ENCODE results near the gene TINAGL1.

Gene TINAGL1

GRCh38 chr1:31564606-31564989 is 11.7 kb upstream of the TINAGL1 start:
- no peak for DNase-seq
- in situ Hi-C loops (cut with MboI; ENCODE audit: low pct_unique_long_range_greater_than_20kb, low sequenced_read_pairs), result no loop called here

GRCh38 chr1:31567956-31568570 is 8.3 kb upstream of the TINAGL1 start:
- no peak for DNase-seq
- in situ Hi-C loops (cut with MboI; ENCODE audit: low pct_unique_long_range_greater_than_20kb, low sequenced_read_pairs), result no loop called here

- DNase-seq, result no peak
- in situ Hi-C loops (cut with MboI; ENCODE audit: low pct_unique_long_range_greater_than_20kb, low sequenced_read_pairs), result no loop called here
Measured at GRCh38 chr1:31568895-31569595, 7.3 kb upstream of the TINAGL1 start.

- no peak for DNase-seq
- in situ Hi-C loops (cut with MboI; ENCODE audit: low pct_unique_long_range_greater_than_20kb, low sequenced_read_pairs), result no loop called here
Measured at GRCh38 chr1:31569596-31570173, 6.6 kb upstream of the TINAGL1 start.

- in situ Hi-C loops (cut with MboI; ENCODE audit: low pct_unique_long_range_greater_than_20kb, low sequenced_read_pairs), result no loop called here
- no peak for DNase-seq
Measured at GRCh38 chr1:31570228-31570627, 6.1 kb upstream of the TINAGL1 start.

GRCh38 chr1:31570906-31571305 is 5.4 kb upstream of the TINAGL1 start:
- in situ Hi-C loops (cut with MboI; ENCODE audit: low pct_unique_long_range_greater_than_20kb, low sequenced_read_pairs), result no loop called here
- DNase-seq, result no peak

- in situ Hi-C loops (cut with MboI; ENCODE audit: low pct_unique_long_range_greater_than_20kb, low sequenced_read_pairs), result no loop called here
- DNase-seq, result peak; percentile 60
Measured at GRCh38 chr1:31571340-31572295, 4.7 kb upstream of the TINAGL1 start.

GRCh38 chr1:31572323-31573104 is 3.8 kb upstream of the TINAGL1 start:
- DNase-seq, result no peak
- in situ Hi-C loops (cut with MboI; ENCODE audit: low pct_unique_long_range_greater_than_20kb, low sequenced_read_pairs), result no loop called here

GRCh38 chr1:31573261-31573660 is 3.1 kb upstream of the TINAGL1 start:
- in situ Hi-C loops (cut with MboI; ENCODE audit: low pct_unique_long_range_greater_than_20kb, low sequenced_read_pairs), result no loop called here

GRCh38 chr1:31574749-31575368 is 1.5 kb upstream of the TINAGL1 start:
- in situ Hi-C loops (cut with MboI; ENCODE audit: low pct_unique_long_range_greater_than_20kb, low sequenced_read_pairs), result no loop called here
- DNase-seq, result no peak

More at GRCh38 chr1:31573261-31573660, 3.1 kb upstream of the TINAGL1 start:
- no peak for DNase-seq

GRCh38 chr1:31575369-31576140 is 760 bp upstream of the TINAGL1 start:
- in situ Hi-C loops (cut with MboI; ENCODE audit: low pct_unique_long_range_greater_than_20kb, low sequenced_read_pairs), result no loop called here
- DNase-seq, result no peak

- DNase-seq, result no peak
- in situ Hi-C loops (cut with MboI; ENCODE audit: low pct_unique_long_range_greater_than_20kb, low sequenced_read_pairs), result no loop called here
Measured at GRCh38 chr1:31576743-31577455, 584 bp downstream of the TINAGL1 start.

- in situ Hi-C loops (cut with MboI; ENCODE audit: low pct_unique_long_range_greater_than_20kb, low sequenced_read_pairs), result no loop called here
- DNase-seq, result no peak
Measured at GRCh38 chr1:31577515-31578192, 1.3 kb downstream of the TINAGL1 start.

GRCh38 chr1:31579374-31579773 is 3.1 kb downstream of the TINAGL1 start:
- no peak for DNase-seq
- in situ Hi-C loops (cut with MboI; ENCODE audit: low pct_unique_long_range_greater_than_20kb, low sequenced_read_pairs), result no loop called here

GRCh38 chr1:31580513-31580870 is 4.2 kb downstream of the TINAGL1 start:
- in situ Hi-C loops (cut with MboI; ENCODE audit: low pct_unique_long_range_greater_than_20kb, low sequenced_read_pairs), result no loop called here

GRCh38 chr1:31580891-31581603 is 4.7 kb downstream of the TINAGL1 start:
- in situ Hi-C loops (cut with MboI; ENCODE audit: low pct_unique_long_range_greater_than_20kb, low sequenced_read_pairs), result no loop called here

More at GRCh38 chr1:31580513-31580870, 4.2 kb downstream of the TINAGL1 start:
- DNase-seq, result no peak

More at GRCh38 chr1:31580891-31581603, 4.7 kb downstream of the TINAGL1 start:
- no peak for DNase-seq
